GM20431 (cell line): Measurements from ENCODE around the gene TMEM134.
"Not testable (repeated sequence)": the region's sequence is repeated elsewhere in the genome, so short reads cannot be mapped to it uniquely, and the experiment has no call there.

ENCODE experiments used
- in situ Hi-C: fragments of 300-500 bp; cut with MseI, MboI; formaldehyde crosslinking; loops from one replicate; pipeline ENCODE4 v1.15.0; 2020; ENCODE audit warnings: low sequenced_read_pairs; ENCODE audit not compliant: unreplicated experiment

TMEM134 gene

GRCh38 chr11:67489203-67489884, 20.3 kb upstream of the TMEM134 start:
- in situ Hi-C loops, result no loop called here

- in situ Hi-C loops, result no loop called here
Measured at GRCh38 chr11:67486481-67487195, 17.6 kb upstream of the TMEM134 start.

GRCh38 chr11:67485873-67486361, 16.9 kb upstream of the TMEM134 start:
- in situ Hi-C loops, result not testable (repeated sequence)

- in situ Hi-C loops, result no loop called here
Measured at GRCh38 chr11:67484847-67485311, 15.8 kb upstream of the TMEM134 start.

- in situ Hi-C loops, result no loop called here
Measured at GRCh38 chr11:67483831-67484665, 15.0 kb upstream of the TMEM134 start.

- in situ Hi-C loops, result no loop called here
Measured at GRCh38 chr11:67482827-67483798, 14.1 kb upstream of the TMEM134 start, which contains the start of gene AIP. AIP (plus strand) TSS chr11:67483026; CDS start chr11:67483159, 133 bp downstream.

- in situ Hi-C loops, result no loop called here
Measured at GRCh38 chr11:67482275-67482826, 13.3 kb upstream of the TMEM134 start.

GRCh38 chr11:67477344-67478050, 8.4 kb upstream of the TMEM134 start:
- in situ Hi-C loops, result not testable (repeated sequence)

GRCh38 chr11:67476692-67477091, 7.6 kb upstream of the TMEM134 start:
- in situ Hi-C loops, result not testable (repeated sequence)

GRCh38 chr11:67472882-67473281, 3.8 kb upstream of the TMEM134 start:
- in situ Hi-C loops, result no loop called here

GRCh38 chr11:67470337-67471002, 1.4 kb upstream of the TMEM134 start:
- in situ Hi-C loops, result no loop called here

GRCh38 chr11:67469508-67469811, 409 bp upstream of the TMEM134 start:
- in situ Hi-C loops, result no loop called here

GRCh38 chr11:67468456-67468758, 644 bp downstream of the TMEM134 start:
- in situ Hi-C loops, result no loop called here

GRCh38 chr11:67468056-67468455, 995 bp downstream of the TMEM134 start:
- in situ Hi-C loops, result no loop called here

GRCh38 chr11:67466962-67467771, 1.9 kb downstream of the TMEM134 start:
- in situ Hi-C loops, result no loop called here

GRCh38 chr11:67466367-67466766, 2.7 kb downstream of the TMEM134 start:
- in situ Hi-C loops, result no loop called here

GRCh38 chr11:67465530-67465929, 3.5 kb downstream of the TMEM134 start:
- in situ Hi-C loops, result not testable (repeated sequence)

- in situ Hi-C loops, result no loop called here
Measured at GRCh38 chr11:67465189-67465510, 3.9 kb downstream of the TMEM134 start.
